Right atrium auricular region (tissue), 2 donors: ENCODE measurements around the gene FREM3. TPM values are rescaled to one million over a fixed set of nuclear protein-coding genes. Genes with fewer than 3 reads are reported as not detected.

Experiments used
- DNase-seq: peaks from one replicate; pipeline ENCODE4 v3.0.0-alpha.2; 2019; ENCODE audit warnings: low spot score
- H3K27ac ChIP-seq, 2 donors: fragments of 200-600 bp; sonication (generic); 1 replicate in 1 of 2; 2 replicates in 1 of 2; pipeline ENCODE4 v1.5.1; 2016 to 2019
- H3K27me3 ChIP-seq, 2 donors: fragments of 200-600 bp; sonication (generic); one replicate each; pipeline versions ENCODE4 v1.5.1 to v1.6.0; 2017 to 2019
- H3K36me3 ChIP-seq: fragments of 200-600 bp; sonication (generic); one replicate; pipeline ENCODE4 v1.5.1; 2016
- H3K4me1 ChIP-seq, 2 donors: fragments of 200-600 bp; sonication (generic); one replicate each; pipeline versions ENCODE4 v1.5.1 to v1.6.0; 2017 to 2019
- H3K4me3 ChIP-seq, 2 donors: fragments of 200-600 bp; sonication (generic); 1 replicate in 1 of 2; 2 replicates in 1 of 2; pipeline ENCODE4 v1.5.1; 2017 to 2019; ENCODE audit warnings: mild to moderate bottlenecking in 1 of 2, moderate library complexity in 1 of 2
- H3K9me3 ChIP-seq, 2 donors: fragments of 200-600 bp; sonication (generic); one replicate each; pipeline ENCODE4 v1.5.1; 2019
- total RNA-seq, 2 donors: library from RNA; depleted of rRNA; stranded (reverse); fragments of >200 nt; gene quantifications; one replicate each; pipeline ENCODE4 v1.1.0, GENCODE V29; 2016
- TF ChIP-seq, protein P1 (sequence below), 2 donors: fragments of 200-600 bp; sonication (generic); IDR thresholded peaks; one replicate each; pipeline ENCODE4 v1.5.1; 2019; ENCODE audit warnings: antibody characterized with exemption in 2 of 2

Gene FREM3
- total RNA-seq, 2 donors from 2014 or later, result 0.04 TPM; not detected in 1

DNA sequence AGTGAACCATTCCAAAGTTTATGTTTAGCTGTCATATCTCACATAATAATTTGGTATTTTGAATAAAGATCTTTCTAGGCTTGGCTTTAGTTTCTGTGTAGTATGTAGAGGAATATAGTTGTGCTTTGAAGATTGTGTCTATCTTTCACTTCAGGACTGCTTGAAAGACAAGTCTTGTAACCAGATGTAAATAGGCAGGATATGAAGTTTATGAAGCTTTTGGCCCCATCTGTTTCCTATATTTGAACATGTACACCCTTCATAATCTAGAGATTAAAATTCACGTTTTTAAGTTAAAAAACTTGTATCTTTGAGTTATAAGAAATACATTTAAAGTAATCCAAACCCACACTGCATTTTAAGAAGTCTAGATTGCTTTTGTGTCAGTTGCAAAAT lies 11.7 kb upstream of the FREM3 start:
- no peaks in the 10 kb centered on the region for H3K9me3 ChIP-seq
- DNase-seq, result no peak
- no peak overlapping the region for H3K27ac ChIP-seq
- no peak overlapping the region for H3K4me3 ChIP-seq
- no peaks in the 10 kb centered on the region for H3K36me3 ChIP-seq
- TF ChIP-seq, protein P1, sequence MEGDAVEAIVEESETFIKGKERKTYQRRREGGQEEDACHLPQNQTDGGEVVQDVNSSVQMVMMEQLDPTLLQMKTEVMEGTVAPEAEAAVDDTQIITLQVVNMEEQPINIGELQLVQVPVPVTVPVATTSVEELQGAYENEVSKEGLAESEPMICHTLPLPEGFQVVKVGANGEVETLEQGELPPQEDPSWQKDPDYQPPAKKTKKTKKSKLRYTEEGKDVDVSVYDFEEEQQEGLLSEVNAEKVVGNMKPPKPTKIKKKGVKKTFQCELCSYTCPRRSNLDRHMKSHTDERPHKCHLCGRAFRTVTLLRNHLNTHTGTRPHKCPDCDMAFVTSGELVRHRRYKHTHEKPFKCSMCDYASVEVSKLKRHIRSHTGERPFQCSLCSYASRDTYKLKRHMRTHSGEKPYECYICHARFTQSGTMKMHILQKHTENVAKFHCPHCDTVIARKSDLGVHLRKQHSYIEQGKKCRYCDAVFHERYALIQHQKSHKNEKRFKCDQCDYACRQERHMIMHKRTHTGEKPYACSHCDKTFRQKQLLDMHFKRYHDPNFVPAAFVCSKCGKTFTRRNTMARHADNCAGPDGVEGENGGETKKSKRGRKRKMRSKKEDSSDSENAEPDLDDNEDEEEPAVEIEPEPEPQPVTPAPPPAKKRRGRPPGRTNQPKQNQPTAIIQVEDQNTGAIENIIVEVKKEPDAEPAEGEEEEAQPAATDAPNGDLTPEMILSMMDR (IDR thresholded peaks at IDR 0.05), result no peak
- no peaks in the 10 kb centered on the region for H3K27me3 ChIP-seq
- H3K4me1 ChIP-seq, result no peaks in the 10 kb centered on the region

DNA sequence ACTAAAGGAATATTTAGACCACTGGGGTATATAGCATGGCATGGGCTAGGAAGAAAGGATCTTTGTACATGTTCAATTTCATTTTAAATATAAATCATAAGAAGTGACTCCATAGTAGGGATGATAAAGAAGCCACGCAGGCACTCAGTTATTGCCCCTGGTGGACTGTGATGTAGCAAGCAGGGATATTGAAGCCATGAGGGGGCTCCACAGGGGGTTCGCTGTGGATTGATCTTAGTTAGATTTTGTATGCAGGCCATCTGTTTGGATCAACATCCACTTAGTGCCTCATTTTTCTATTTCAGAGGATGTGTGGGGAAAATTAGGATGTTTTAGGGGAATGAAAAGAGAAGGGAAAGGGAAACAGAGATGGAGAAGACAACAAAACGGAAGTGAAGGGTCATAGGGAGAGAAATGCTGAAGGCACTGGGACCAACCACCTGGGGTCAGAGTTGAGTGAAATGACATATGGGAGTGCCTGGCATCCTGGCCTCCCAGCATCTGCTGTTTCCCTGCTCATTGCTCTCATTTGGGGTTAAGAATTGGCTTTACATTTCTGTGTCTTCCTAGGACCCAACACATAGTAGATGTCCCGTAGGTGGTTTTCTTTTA lies 11.2 kb upstream of the FREM3 start:
- Histone ChIP-seq H3K4me1 (no peaks in the 10 kb centered on the region), H3K36me3 (no peaks in the 10 kb centered on the region), H3K4me3 (no peak overlapping the region), H3K9me3 (no peaks in the 10 kb centered on the region), H3K27ac (no peak overlapping the region), H3K27me3 (no peaks in the 10 kb centered on the region)
- DNase-seq, result no peak
- TF ChIP-seq, protein P1 (IDR thresholded peaks at IDR 0.05), result no peak

GRCh38 chr4:143701365-143701764 lies 890 bp upstream of the FREM3 start:
- no peaks in the 10 kb centered on the region for H3K36me3 ChIP-seq
- H3K27me3 ChIP-seq, result peaks cover 4 to 15% of the 10 kb centered on the region in 2 donors
- H3K4me1 ChIP-seq, result peaks cover 0 to 19% of the 10 kb centered on the region in 2 donors
- H3K27ac ChIP-seq, result no peak overlapping the region
- H3K4me3 ChIP-seq, result peak overlapping the region in 1 of 2 donors; percentile 48
- H3K9me3 ChIP-seq, result no peaks in the 10 kb centered on the region
- TF ChIP-seq, protein P1 (IDR thresholded peaks at IDR 0.05), result no peak
- DNase-seq, result no peak

- TF ChIP-seq, protein P1 (IDR thresholded peaks at IDR 0.05), result no peak
These were observed 444 bp downstream of the FREM3 start for GRCh38 chr4:143700046-143700415.

DNA sequence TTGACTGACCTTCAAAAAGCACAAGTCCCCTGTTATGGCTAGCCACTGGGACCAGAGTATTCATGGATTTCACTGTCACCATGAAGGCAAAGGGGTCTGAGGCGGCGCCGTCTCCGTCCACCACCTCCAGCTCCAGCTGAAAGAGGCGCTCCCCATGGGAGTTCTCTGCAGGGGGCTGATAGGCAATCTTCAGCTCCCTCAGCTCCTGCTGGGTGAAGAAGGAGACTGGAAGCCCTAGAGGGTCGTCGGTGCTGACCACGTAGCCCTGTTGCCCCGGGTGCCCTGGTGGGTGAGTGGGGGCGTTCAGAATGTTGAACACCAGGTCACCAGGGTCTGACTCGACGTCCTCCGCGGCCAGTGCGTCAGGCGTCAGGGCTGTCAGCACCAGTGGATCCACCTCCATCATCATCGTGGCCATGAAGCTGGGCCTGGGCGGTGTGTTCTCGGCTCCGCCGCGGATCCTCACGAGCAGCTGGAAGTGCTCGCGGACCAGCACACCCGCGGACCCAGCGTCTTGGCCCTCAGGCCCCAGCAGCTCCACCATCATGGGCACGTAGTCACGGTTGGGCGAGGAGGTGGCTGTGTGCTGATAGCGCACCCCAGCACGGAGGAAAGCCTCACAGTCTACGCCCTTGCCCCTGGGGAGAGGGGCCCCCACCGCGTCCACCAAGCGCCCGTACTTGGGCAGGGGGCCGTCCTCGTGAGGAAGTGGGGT lies 987 bp downstream of the FREM3 start:
- peak overlapping the region in 1 of 2 donors; percentile 48 for H3K4me3 ChIP-seq
- no peak overlapping the region for H3K27ac ChIP-seq
- DNase-seq, result no peak
- peaks cover 0 to 19% of the 10 kb centered on the region in 2 donors for H3K4me1 ChIP-seq
- no peaks in the 10 kb centered on the region for H3K9me3 ChIP-seq
- TF ChIP-seq, protein P1 (IDR thresholded peaks at IDR 0.05), result no peak
- no peaks in the 10 kb centered on the region for H3K36me3 ChIP-seq
- H3K27me3 ChIP-seq, result peaks cover 4 to 15% of the 10 kb centered on the region in 2 donors

More at GRCh38 chr4:143700046-143700415, 444 bp downstream of the FREM3 start:
- DNase-seq, result no peak
- Histone ChIP-seq H3K4me1 (peaks cover 0 to 19% of the 10 kb centered on the region in 2 donors), H3K4me3 (peak overlapping the region; percentile 24 to 48), H3K27me3 (peaks cover 4 to 15% of the 10 kb centered on the region in 2 donors), H3K36me3 (no peaks in the 10 kb centered on the region), H3K27ac (no peak overlapping the region), H3K9me3 (no peaks in the 10 kb centered on the region)
